ENCODE results near the gene ANXA9.

The ANXA9 gene

GRCh38 chr1:150997949-150998348 lies 15.9 kb downstream of the ANXA9 start:
- H3K4me1 ChIP-seq (ENCODE audit: control insufficient read depth, insufficient read depth, low read length) = peaks cover 3% of the 10 kb centered on the region
- no peak overlapping the region for H3K4me3 ChIP-seq (ENCODE audit: low read depth, low read length)
- H3K9me3 ChIP-seq (ENCODE audit: control insufficient read depth, insufficient read depth, low read length) = no peaks in the 10 kb centered on the region
- H3K36me3 ChIP-seq (ENCODE audit: control insufficient read depth, insufficient read depth, low read length) = peaks cover 5% of the 10 kb centered on the region
- H3K9ac ChIP-seq (ENCODE audit: low read depth, low read length) = no peak overlapping the region
- no peaks in the 10 kb centered on the region for H3K27me3 ChIP-seq (ENCODE audit: control insufficient read depth, insufficient read depth, low read length)

GRCh38 chr1:150999051-150999674 lies 17.1 kb downstream of the ANXA9 start:
- Histone ChIP-seq H3K27me3 (ENCODE audit: control insufficient read depth, insufficient read depth, low read length) (no peaks in the 10 kb centered on the region), H3K9me3 (ENCODE audit: control insufficient read depth, insufficient read depth, low read length) (no peaks in the 10 kb centered on the region), H3K9ac (ENCODE audit: low read depth, low read length) (no peak overlapping the region), H3K4me1 (ENCODE audit: control insufficient read depth, insufficient read depth, low read length) (peaks cover 3% of the 10 kb centered on the region), H3K4me3 (ENCODE audit: low read depth, low read length) (no peak overlapping the region), H3K36me3 (ENCODE audit: control insufficient read depth, insufficient read depth, low read length) (peaks cover 5% of the 10 kb centered on the region)

- Histone ChIP-seq H3K4me1 (ENCODE audit: control insufficient read depth, insufficient read depth, low read length) (peaks cover 3% of the 10 kb centered on the region), H3K9me3 (ENCODE audit: control insufficient read depth, insufficient read depth, low read length) (no peaks in the 10 kb centered on the region), H3K27me3 (ENCODE audit: control insufficient read depth, insufficient read depth, low read length) (no peaks in the 10 kb centered on the region), H3K36me3 (ENCODE audit: control insufficient read depth, insufficient read depth, low read length) (peaks cover 4% of the 10 kb centered on the region), H3K9ac (ENCODE audit: low read depth, low read length) (no peak overlapping the region), H3K4me3 (ENCODE audit: low read depth, low read length) (no peak overlapping the region)
These were observed 17.8 kb downstream of the ANXA9 start for GRCh38 chr1:150999926-151000325.

GRCh38 chr1:151000408-151000807 lies 18.3 kb downstream of the ANXA9 start:
- H3K4me3 ChIP-seq (ENCODE audit: low read depth, low read length) = no peak overlapping the region
- no peaks in the 10 kb centered on the region for H3K9me3 ChIP-seq (ENCODE audit: control insufficient read depth, insufficient read depth, low read length)
- no peak overlapping the region for H3K9ac ChIP-seq (ENCODE audit: low read depth, low read length)
- no peaks in the 10 kb centered on the region for H3K27me3 ChIP-seq (ENCODE audit: control insufficient read depth, insufficient read depth, low read length)
- H3K4me1 ChIP-seq (ENCODE audit: control insufficient read depth, insufficient read depth, low read length) = peaks cover 3% of the 10 kb centered on the region
- peaks cover 2% of the 10 kb centered on the region for H3K36me3 ChIP-seq (ENCODE audit: control insufficient read depth, insufficient read depth, low read length)

GRCh38 chr1:151001602-151002001 lies 19.5 kb downstream of the ANXA9 start:
- Histone ChIP-seq H3K9ac (ENCODE audit: low read depth, low read length) (no peak overlapping the region), H3K9me3 (ENCODE audit: control insufficient read depth, insufficient read depth, low read length) (no peaks in the 10 kb centered on the region), H3K27me3 (ENCODE audit: control insufficient read depth, insufficient read depth, low read length) (no peaks in the 10 kb centered on the region), H3K4me3 (ENCODE audit: low read depth, low read length) (no peak overlapping the region), H3K36me3 (ENCODE audit: control insufficient read depth, insufficient read depth, low read length) (peaks cover 2% of the 10 kb centered on the region), H3K4me1 (ENCODE audit: control insufficient read depth, insufficient read depth, low read length) (peaks cover 5% of the 10 kb centered on the region)

- Histone ChIP-seq H3K4me1 (ENCODE audit: control insufficient read depth, insufficient read depth, low read length) (peaks cover 5% of the 10 kb centered on the region), H3K4me3 (ENCODE audit: low read depth, low read length) (no peak overlapping the region), H3K27me3 (ENCODE audit: control insufficient read depth, insufficient read depth, low read length) (no peaks in the 10 kb centered on the region), H3K9me3 (ENCODE audit: control insufficient read depth, insufficient read depth, low read length) (no peaks in the 10 kb centered on the region), H3K9ac (ENCODE audit: low read depth, low read length) (no peak overlapping the region), H3K36me3 (ENCODE audit: control insufficient read depth, insufficient read depth, low read length) (peaks cover 2% of the 10 kb centered on the region)
These were observed 20.0 kb downstream of the ANXA9 start for GRCh38 chr1:151002051-151002450.

GRCh38 chr1:151002611-151003010 lies 20.5 kb downstream of the ANXA9 start:
- Histone ChIP-seq H3K4me1 (ENCODE audit: control insufficient read depth, insufficient read depth, low read length) (peaks cover 7% of the 10 kb centered on the region), H3K27me3 (ENCODE audit: control insufficient read depth, insufficient read depth, low read length) (no peaks in the 10 kb centered on the region), H3K9me3 (ENCODE audit: control insufficient read depth, insufficient read depth, low read length) (no peaks in the 10 kb centered on the region), H3K9ac (ENCODE audit: low read depth, low read length) (no peak overlapping the region), H3K4me3 (ENCODE audit: low read depth, low read length) (no peak overlapping the region), H3K36me3 (ENCODE audit: control insufficient read depth, insufficient read depth, low read length) (peaks cover 2% of the 10 kb centered on the region)

GRCh38 chr1:151003180-151003579 lies 21.1 kb downstream of the ANXA9 start:
- Histone ChIP-seq H3K4me1 (ENCODE audit: control insufficient read depth, insufficient read depth, low read length) (peaks cover 10% of the 10 kb centered on the region), H3K4me3 (ENCODE audit: low read depth, low read length) (no peak overlapping the region), H3K27me3 (ENCODE audit: control insufficient read depth, insufficient read depth, low read length) (no peaks in the 10 kb centered on the region), H3K9me3 (ENCODE audit: control insufficient read depth, insufficient read depth, low read length) (no peaks in the 10 kb centered on the region), H3K36me3 (ENCODE audit: control insufficient read depth, insufficient read depth, low read length) (no peaks in the 10 kb centered on the region), H3K9ac (ENCODE audit: low read depth, low read length) (no peak overlapping the region)

- peaks cover 15% of the 10 kb centered on the region for H3K4me1 ChIP-seq (ENCODE audit: control insufficient read depth, insufficient read depth, low read length)
- peak overlapping the region; percentile 47 for H3K4me3 ChIP-seq (ENCODE audit: low read depth, low read length)
- H3K27me3 ChIP-seq (ENCODE audit: control insufficient read depth, insufficient read depth, low read length) = no peaks in the 10 kb centered on the region
- no peaks in the 10 kb centered on the region for H3K36me3 ChIP-seq (ENCODE audit: control insufficient read depth, insufficient read depth, low read length)
- H3K9me3 ChIP-seq (ENCODE audit: control insufficient read depth, insufficient read depth, low read length) = no peaks in the 10 kb centered on the region
- H3K9ac ChIP-seq (ENCODE audit: low read depth, low read length) = no peak overlapping the region
These were observed 23.7 kb downstream of the ANXA9 start for GRCh38 chr1:151005729-151006319.

- Histone ChIP-seq H3K4me3 (ENCODE audit: low read depth, low read length) (peak within 1 kb of the TSS; percentile 99), H3K36me3 (ENCODE audit: control insufficient read depth, insufficient read depth, low read length) (no peaks in the 10 kb centered on the region), H3K27me3 (ENCODE audit: control insufficient read depth, insufficient read depth, low read length) (no peaks in the 10 kb centered on the region), H3K4me1 (ENCODE audit: control insufficient read depth, insufficient read depth, low read length) (peaks cover 15% of the 10 kb centered on the region), H3K9ac (ENCODE audit: low read depth, low read length) (no peak within 1 kb of the TSS), H3K9me3 (ENCODE audit: control insufficient read depth, insufficient read depth, low read length) (no peaks in the 10 kb centered on the region)
These were observed 24.4 kb downstream of the ANXA9 start, which contains the start of gene MINDY1 for GRCh38 chr1:151006327-151007052. Gene MINDY1, minus strand, starts transcription at chr1:151006902. Its CDS starts 4,285 bp downstream, at chr1:151002617.

GRCh38 chr1:151007853-151008243 lies 25.8 kb downstream of the ANXA9 start:
- peak overlapping the region; percentile 99 for H3K4me3 ChIP-seq (ENCODE audit: low read depth, low read length)

More at GRCh38 chr1:151007853-151008243, 25.8 kb downstream of the ANXA9 start:
- peaks cover 15% of the 10 kb centered on the region for H3K4me1 ChIP-seq (ENCODE audit: control insufficient read depth, insufficient read depth, low read length)
- H3K9ac ChIP-seq (ENCODE audit: low read depth, low read length) = no peak overlapping the region
- no peaks in the 10 kb centered on the region for H3K27me3 ChIP-seq (ENCODE audit: control insufficient read depth, insufficient read depth, low read length)
- H3K9me3 ChIP-seq (ENCODE audit: control insufficient read depth, insufficient read depth, low read length) = no peaks in the 10 kb centered on the region
- no peaks in the 10 kb centered on the region for H3K36me3 ChIP-seq (ENCODE audit: control insufficient read depth, insufficient read depth, low read length)
